ENCODE results near the gene IMMP2L. TPM values are rescaled to one million over a fixed set of nuclear protein-coding genes. Genes with fewer than 3 reads are reported as not detected.
A peak's percentile ranks its signal among the peaks of the same experiment; 100 is the strongest.

IMMP2L gene
- total RNA-seq, 1 experiment from 2014 or later, result 13.6 TPM

DNA sequence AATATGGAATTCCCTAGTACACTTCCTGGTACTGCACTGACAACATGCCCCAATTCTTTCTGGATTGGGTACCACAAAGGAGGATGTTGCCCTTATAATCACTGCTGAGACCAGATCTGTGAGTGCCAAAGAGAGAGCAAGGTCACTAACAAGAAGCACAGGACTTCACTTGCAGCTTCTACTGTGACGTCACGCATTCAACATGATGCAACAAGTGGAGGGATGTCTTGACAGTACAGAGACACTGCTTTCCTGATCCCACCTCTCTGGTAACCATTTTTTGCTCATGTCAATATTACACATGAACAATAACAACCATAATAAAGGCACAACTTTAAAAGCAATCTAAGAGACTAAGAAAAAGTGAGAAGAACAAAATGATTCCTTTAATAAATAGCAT lies 885.5 kb downstream of the IMMP2L start:
- ATAC-seq, result no peak

GRCh38 chr7:110675383-110676103 lies 886.7 kb downstream of the IMMP2L start:
- H3K36me3 Mint-ChIP-seq, result peaks cover 35% of the 10 kb centered on the region
- CTCF ChIA-PET, result no interaction called here
- no peaks in the 10 kb centered on the region; the same call in 1 of the 2 replicates for H3K27me3 Mint-ChIP-seq (ENCODE audit: low read depth)
- H3K27ac Mint-ChIP-seq, result no peak overlapping the region
- no peak overlapping the region for H3K4me3 Mint-ChIP-seq
- peaks cover 47% of the 10 kb centered on the region for H3K9me3 Mint-ChIP-seq
- POLR2A ChIA-PET, result no interaction called here
- no peaks in the 10 kb centered on the region for H3K4me1 Mint-ChIP-seq
- TF ChIP-seq SMAD4 (CRISPR knock-in tag; IDR thresholded peaks at IDR 0.05) (no peak), TEAD1 (CRISPR knock-in tag; IDR thresholded peaks at IDR 0.05) (no peak), GABPB1 (CRISPR knock-in tag; IDR thresholded peaks at IDR 0.05) (no peak), ZNF425 (CRISPR knock-in tag; conservative IDR thresholded peaks at IDR 0.05) (no peak), NFE2L1 (CRISPR knock-in tag; IDR thresholded peaks at IDR 0.05) (no peak), TEAD4 (CRISPR knock-in tag; IDR thresholded peaks at IDR 0.05) (no peak), CREB1 (CRISPR knock-in tag; IDR thresholded peaks at IDR 0.05) (no peak), OVOL2 (CRISPR knock-in tag; IDR thresholded peaks at IDR 0.05; ENCODE audit: borderline replicate concordance) (no peak), ATF6 (CRISPR knock-in tag; IDR thresholded peaks at IDR 0.05) (no peak), FOXP1 (CRISPR knock-in tag; IDR thresholded peaks at IDR 0.05; ENCODE audit: borderline replicate concordance) (no peak), EMX1 (CRISPR knock-in tag; IDR thresholded peaks at IDR 0.05) (no peak), ZNF396 (CRISPR knock-in tag; IDR thresholded peaks at IDR 0.05; ENCODE audit: borderline replicate concordance) (no peak), HMGXB4 (CRISPR knock-in tag; IDR thresholded peaks at IDR 0.05) (no peak)
- TF ChIP-seq, protein P1, sequence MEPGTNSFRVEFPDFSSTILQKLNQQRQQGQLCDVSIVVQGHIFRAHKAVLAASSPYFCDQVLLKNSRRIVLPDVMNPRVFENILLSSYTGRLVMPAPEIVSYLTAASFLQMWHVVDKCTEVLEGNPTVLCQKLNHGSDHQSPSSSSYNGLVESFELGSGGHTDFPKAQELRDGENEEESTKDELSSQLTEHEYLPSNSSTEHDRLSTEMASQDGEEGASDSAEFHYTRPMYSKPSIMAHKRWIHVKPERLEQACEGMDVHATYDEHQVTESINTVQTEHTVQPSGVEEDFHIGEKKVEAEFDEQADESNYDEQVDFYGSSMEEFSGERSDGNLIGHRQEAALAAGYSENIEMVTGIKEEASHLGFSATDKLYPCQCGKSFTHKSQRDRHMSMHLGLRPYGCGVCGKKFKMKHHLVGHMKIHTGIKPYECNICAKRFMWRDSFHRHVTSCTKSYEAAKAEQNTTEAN (CRISPR knock-in tag; IDR thresholded peaks at IDR 0.05), result no peak
- TF ChIP-seq, protein P2, sequence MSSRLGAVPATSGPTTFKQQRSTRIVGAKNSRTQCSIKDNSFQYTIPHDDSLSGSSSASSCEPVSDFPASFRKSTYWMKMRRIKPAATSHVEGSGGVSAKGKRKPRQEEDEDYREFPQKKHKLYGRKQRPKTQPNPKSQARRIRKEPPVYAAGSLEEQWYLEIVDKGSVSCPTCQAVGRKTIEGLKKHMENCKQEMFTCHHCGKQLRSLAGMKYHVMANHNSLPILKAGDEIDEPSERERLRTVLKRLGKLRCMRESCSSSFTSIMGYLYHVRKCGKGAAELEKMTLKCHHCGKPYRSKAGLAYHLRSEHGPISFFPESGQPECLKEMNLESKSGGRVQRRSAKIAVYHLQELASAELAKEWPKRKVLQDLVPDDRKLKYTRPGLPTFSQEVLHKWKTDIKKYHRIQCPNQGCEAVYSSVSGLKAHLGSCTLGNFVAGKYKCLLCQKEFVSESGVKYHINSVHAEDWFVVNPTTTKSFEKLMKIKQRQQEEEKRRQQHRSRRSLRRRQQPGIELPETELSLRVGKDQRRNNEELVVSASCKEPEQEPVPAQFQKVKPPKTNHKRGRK (CRISPR knock-in tag; IDR thresholded peaks at IDR 0.05; ENCODE audit: borderline replicate concordance), result no peak
- TF ChIP-seq, protein P3, sequence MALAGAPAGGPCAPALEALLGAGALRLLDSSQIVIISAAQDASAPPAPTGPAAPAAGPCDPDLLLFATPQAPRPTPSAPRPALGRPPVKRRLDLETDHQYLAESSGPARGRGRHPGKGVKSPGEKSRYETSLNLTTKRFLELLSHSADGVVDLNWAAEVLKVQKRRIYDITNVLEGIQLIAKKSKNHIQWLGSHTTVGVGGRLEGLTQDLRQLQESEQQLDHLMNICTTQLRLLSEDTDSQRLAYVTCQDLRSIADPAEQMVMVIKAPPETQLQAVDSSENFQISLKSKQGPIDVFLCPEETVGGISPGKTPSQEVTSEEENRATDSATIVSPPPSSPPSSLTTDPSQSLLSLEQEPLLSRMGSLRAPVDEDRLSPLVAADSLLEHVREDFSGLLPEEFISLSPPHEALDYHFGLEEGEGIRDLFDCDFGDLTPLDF (CRISPR knock-in tag; IDR thresholded peaks at IDR 0.05), result no peak
- TF ChIP-seq, protein P4, sequence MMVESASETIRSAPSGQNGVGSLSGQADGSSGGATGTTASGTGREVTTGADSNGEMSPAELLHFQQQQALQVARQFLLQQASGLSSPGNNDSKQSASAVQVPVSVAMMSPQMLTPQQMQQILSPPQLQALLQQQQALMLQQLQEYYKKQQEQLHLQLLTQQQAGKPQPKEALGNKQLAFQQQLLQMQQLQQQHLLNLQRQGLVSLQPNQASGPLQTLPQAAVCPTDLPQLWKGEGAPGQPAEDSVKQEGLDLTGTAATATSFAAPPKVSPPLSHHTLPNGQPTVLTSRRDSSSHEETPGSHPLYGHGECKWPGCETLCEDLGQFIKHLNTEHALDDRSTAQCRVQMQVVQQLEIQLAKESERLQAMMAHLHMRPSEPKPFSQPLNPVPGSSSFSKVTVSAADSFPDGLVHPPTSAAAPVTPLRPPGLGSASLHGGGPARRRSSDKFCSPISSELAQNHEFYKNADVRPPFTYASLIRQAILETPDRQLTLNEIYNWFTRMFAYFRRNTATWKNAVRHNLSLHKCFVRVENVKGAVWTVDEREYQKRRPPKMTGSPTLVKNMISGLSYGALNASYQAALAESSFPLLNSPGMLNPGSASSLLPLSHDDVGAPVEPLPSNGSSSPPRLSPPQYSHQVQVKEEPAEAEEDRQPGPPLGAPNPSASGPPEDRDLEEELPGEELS (CRISPR knock-in tag; IDR thresholded peaks at IDR 0.05), result no peak
- TF ChIP-seq, protein P5, sequence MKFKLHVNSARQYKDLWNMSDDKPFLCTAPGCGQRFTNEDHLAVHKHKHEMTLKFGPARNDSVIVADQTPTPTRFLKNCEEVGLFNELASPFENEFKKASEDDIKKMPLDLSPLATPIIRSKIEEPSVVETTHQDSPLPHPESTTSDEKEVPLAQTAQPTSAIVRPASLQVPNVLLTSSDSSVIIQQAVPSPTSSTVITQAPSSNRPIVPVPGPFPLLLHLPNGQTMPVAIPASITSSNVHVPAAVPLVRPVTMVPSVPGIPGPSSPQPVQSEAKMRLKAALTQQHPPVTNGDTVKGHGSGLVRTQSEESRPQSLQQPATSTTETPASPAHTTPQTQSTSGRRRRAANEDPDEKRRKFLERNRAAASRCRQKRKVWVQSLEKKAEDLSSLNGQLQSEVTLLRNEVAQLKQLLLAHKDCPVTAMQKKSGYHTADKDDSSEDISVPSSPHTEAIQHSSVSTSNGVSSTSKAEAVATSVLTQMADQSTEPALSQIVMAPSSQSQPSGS (CRISPR knock-in tag; IDR thresholded peaks at IDR 0.05; ENCODE audit: borderline replicate concordance, low read depth), result no peak
- ATAC-seq (no peak), DNase-seq (ENCODE audit: low spot score) (no peak)

More for the DNA sequence above, 885.5 kb downstream of the IMMP2L start:
- TF ChIP-seq GABPB1 (CRISPR knock-in tag; IDR thresholded peaks at IDR 0.05) (peak; percentile 67), ZMAT4 (CRISPR knock-in tag; IDR thresholded peaks at IDR 0.05) (no peak)
- POLR2A ChIA-PET, result no interaction called here
- Mint-ChIP-seq H3K9me3 (peaks cover 36% of the 10 kb centered on the region), H3K27ac (no peak overlapping the region), H3K36me3 (peaks cover 30% of the 10 kb centered on the region), H3K27me3 (ENCODE audit: low read depth) (no peaks in the 10 kb centered on the region; the same call in 1 of the 2 replicates), H3K4me1 (no peaks in the 10 kb centered on the region), H3K4me3 (no peak overlapping the region)
- DNase-seq (ENCODE audit: low spot score), result no peak
- CTCF ChIA-PET, result no interaction called here

Measured in WTC11 (cell line).